Measurements from ENCODE around the gene TSEN54. TPM values are rescaled to one million over a fixed set of nuclear protein-coding genes. Genes with fewer than 3 reads are reported as not detected.

Gene TSEN54
- total RNA-seq, 4 donors from 2014 or later, result 15.8 to 26.5 (median 17.1) TPM

GRCh38 chr17:75487351-75488070, 28.8 kb upstream of the TSEN54 start:
- Histone ChIP-seq H3K36me3 (peaks cover 0 to 49% of the 10 kb centered on the region in 2 donors), H3K4me1 (peaks cover 0 to 63% (median 22%) of the 10 kb centered on the region in 3 donors), H3K4me3 (no peak overlapping the region), H3K27ac (peak overlapping the region in 3 of 4 donors; percentile 16 to 23 (median 17)), H3K9me3 (no peaks in the 10 kb centered on the region), H3K27me3 (no peaks in the 10 kb centered on the region)
- 53 to 60% methylated on average over 5 to 7 of the region's 12 CpGs for whole genome bisulfite sequencing, 2 donors (ENCODE audit: low coverage in 1 of 2)
- TF ChIP-seq EP300 (IDR thresholded peaks at IDR 0.05) (no peak), POLR2A (IDR thresholded peaks at IDR 0.05) (no peak), CTCF (IDR thresholded peaks at IDR 0.05) (no peak), POLR2AphosphoS5 (IDR thresholded peaks at IDR 0.05) (no peak)
- peak; percentile 36 for ATAC-seq

- peaks cover 0 to 63% of the 10 kb centered on the region in 2 donors for H3K36me3 ChIP-seq
- no peak for ATAC-seq
- H3K27ac ChIP-seq, result peak overlapping the region in 1 of 4 donors; percentile 7
- H3K9me3 ChIP-seq, result no peaks in the 10 kb centered on the region
- TF ChIP-seq POLR2AphosphoS5 (IDR thresholded peaks at IDR 0.05) (no peak), EP300 (IDR thresholded peaks at IDR 0.05) (no peak), POLR2A (IDR thresholded peaks at IDR 0.05) (no peak), CTCF (IDR thresholded peaks at IDR 0.05) (no peak)
- H3K27me3 ChIP-seq, result no peaks in the 10 kb centered on the region
- 90% methylated on average over 4 of the region's 24 CpGs; no CpG with 5 or more reads in 1 of the 2 donors for WGBS, 2 donors (ENCODE audit: low coverage in 1 of 2)
- peaks cover 0 to 52% (median 16%) of the 10 kb centered on the region in 3 donors for H3K4me1 ChIP-seq
- H3K4me3 ChIP-seq, result no peak overlapping the region
Measured at GRCh38 chr17:75488693-75489510, 27.4 kb upstream of the TSEN54 start.

- Histone ChIP-seq H3K36me3 (peaks cover 0 to 69% of the 10 kb centered on the region in 2 donors), H3K27ac (peak overlapping the region in 1 of 4 donors; percentile 69), H3K4me3 (no peak overlapping the region), H3K27me3 (no peaks in the 10 kb centered on the region), H3K4me1 (peaks cover 0 to 52% (median 16%) of the 10 kb centered on the region in 3 donors), H3K9me3 (no peaks in the 10 kb centered on the region)
- TF ChIP-seq POLR2AphosphoS5 (IDR thresholded peaks at IDR 0.05) (no peak), CTCF (IDR thresholded peaks at IDR 0.05) (no peak), POLR2A (IDR thresholded peaks at IDR 0.05) (no peak), EP300 (IDR thresholded peaks at IDR 0.05) (no peak)
- 0 to 80% methylated on average over 1 of the region's 14 CpGs for WGBS, 2 donors (ENCODE audit: low coverage in 1 of 2)
- no peak for ATAC-seq
Measured at GRCh38 chr17:75489511-75489955, 26.8 kb upstream of the TSEN54 start.

- H3K9me3 ChIP-seq, result no peaks in the 10 kb centered on the region
- H3K27ac ChIP-seq, result peak overlapping the region in 3 of 4 donors; percentile 52 to 69 (median 62)
- 40% methylated on average over 1 of the region's 14 CpGs; no CpG with 5 or more reads in 1 of the 2 donors for WGBS, 2 donors (ENCODE audit: low coverage in 1 of 2)
- peaks cover 0 to 76% of the 10 kb centered on the region in 2 donors for H3K36me3 ChIP-seq
- ATAC-seq, result peak; percentile 20
- no peaks in the 10 kb centered on the region for H3K27me3 ChIP-seq
- no peak overlapping the region for H3K4me3 ChIP-seq
- TF ChIP-seq POLR2AphosphoS5 (IDR thresholded peaks at IDR 0.05), result no peak
- no peak for TF ChIP-seq CTCF (IDR thresholded peaks at IDR 0.05)
- TF ChIP-seq POLR2A (IDR thresholded peaks at IDR 0.05), result no peak
- no peak for TF ChIP-seq EP300 (IDR thresholded peaks at IDR 0.05)
- peaks cover 0 to 48% (median 16%) of the 10 kb centered on the region in 3 donors for H3K4me1 ChIP-seq
Measured at GRCh38 chr17:75490173-75490743, 26.1 kb upstream of the TSEN54 start.
